Keratinocyte (primary cell): ENCODE results near the gene SDF2. TPM values are rescaled to one million over a fixed set of nuclear protein-coding genes. Genes with fewer than 3 reads are reported as not detected.

Source experiments
- DNase-seq: peaks from one replicate; pipeline ENCODE4 v3.0.0-alpha.2; 2011; ENCODE audit warnings: low read depth, missing footprints, low spot score
- FAIRE-seq: peaks from 2 replicates; lab custom pipeline; 2011; peaks lifted over from hg19 to GRCh38; lab: Jason Lieb, UNC
- H2AFZ ChIP-seq: 2 replicates; pipeline ENCODE4 v1.6.0; 2012; ENCODE audit warnings: low read length, control low read depth, inconsistent platforms; ENCODE audit not compliant: control insufficient read depth
- H3K27ac ChIP-seq: 2 replicates; pipeline ENCODE4 v1.5.1; 2011; ENCODE audit warnings: low read length; ENCODE audit not compliant: control insufficient read depth, insufficient read depth
- H3K27me3 ChIP-seq: 3 replicates; pipeline ENCODE4 v1.6.0; 2011; ENCODE audit warnings: low read length; ENCODE audit not compliant: control insufficient read depth, insufficient read depth; ENCODE audit errors: extremely low read depth
- H3K36me3 ChIP-seq, 2 experiments: 2 replicates in 1 of 2; 3 replicates in 1 of 2; pipeline ENCODE4 v1.5.1; 2011; ENCODE audit warnings: low read length in 2 of 2, mild to moderate bottlenecking in 1 of 2; ENCODE audit not compliant: control insufficient read depth in 2 of 2, insufficient read depth in 2 of 2; ENCODE audit errors: extremely low read depth in 1 of 2
- H3K4me1 ChIP-seq: 3 replicates; pipeline ENCODE4 v1.5.1; 2011; ENCODE audit warnings: low read length; ENCODE audit not compliant: control insufficient read depth, insufficient read depth; ENCODE audit errors: extremely low read depth
- H3K4me2 ChIP-seq: 3 replicates; pipeline ENCODE4 v1.6.0; 2011; ENCODE audit warnings: low read depth, low read length; ENCODE audit not compliant: control insufficient read depth, insufficient read depth; ENCODE audit errors: extremely low read depth
- H3K4me3 ChIP-seq, 3 experiments: fragments of 200-600 bp in 1 of 3; sonication (generic) in 1 of 3; 2 replicates in 2 of 3; 3 replicates in 1 of 3; pipeline ENCODE4 v1.5.1; 2011 to 2016; ENCODE audit warnings: low read length in 3 of 3, mild to moderate bottlenecking in 3 of 3, control low read depth in 2 of 3, inconsistent platforms in 1 of 3, low read depth in 1 of 3, mixed read lengths in 1 of 3, mixed run types in 1 of 3, moderate library complexity in 1 of 3; ENCODE audit not compliant: control insufficient read depth in 2 of 3, insufficient read depth in 2 of 3; ENCODE audit errors: extremely low read depth in 1 of 3
- H3K79me2 ChIP-seq: 2 replicates; pipeline ENCODE4 v1.6.0; 2012; ENCODE audit warnings: low read length; ENCODE audit not compliant: control insufficient read depth, insufficient read depth
- H3K9ac ChIP-seq: 3 replicates; pipeline ENCODE4 v1.6.0; 2011; ENCODE audit warnings: low read length; ENCODE audit not compliant: control insufficient read depth, insufficient read depth; ENCODE audit errors: extremely low read depth
- H3K9me1 ChIP-seq: 3 replicates; pipeline ENCODE4 v1.6.0; 2011; ENCODE audit warnings: low read length; ENCODE audit not compliant: control insufficient read depth, insufficient read depth; ENCODE audit errors: extremely low read depth
- H3K9me3 ChIP-seq: 2 replicates; pipeline ENCODE4 v1.5.1; 2012; ENCODE audit warnings: low read depth, low read length; ENCODE audit not compliant: control insufficient read depth
- H4K20me1 ChIP-seq: 3 replicates; pipeline ENCODE4 v1.6.0; 2011; ENCODE audit warnings: low read length; ENCODE audit not compliant: control insufficient read depth, insufficient read depth; ENCODE audit errors: extremely low read depth
- EZH2 ChIP-seq: IDR thresholded peaks from one replicate; pipeline ENCODE4 v1.6.1; 2012; ENCODE audit warnings: inconsistent platforms, mild to moderate bottlenecking, low read length, moderate library complexity
- dilution Hi-C: fragments of 300-500 bp; cut with MboI; formaldehyde crosslinking; loops from one replicate; pipeline ENCODE4 v1.7.0; 2020; ENCODE audit warnings: low sequenced_read_pairs; ENCODE audit not compliant: extremely low pct_ligation_motif_present
- polyA plus RNA-seq, 5 experiments: library from polyadenylated mRNA; depleted of rRNA in 3 of 5; stranded (reverse) in 3 of 5; stranded (forward) in 1 of 5; unstranded in 1 of 5; fragments of >200 nt; gene quantifications; 1 replicate in 1 of 5; 2 replicates in 3 of 5; 3 replicates in 1 of 5; pipeline versions ENCODE4 v1.2.1 to v1.2.3, GENCODE V29; 2011 to 2012; ENCODE audit warnings: missing spikeins in 2 of 5, low read depth in 1 of 5, low replicate concordance in 1 of 5
- TF ChIP-seq, protein P1 (sequence below), 3 experiments: IDR thresholded peaks in 1 of 3; conservative IDR thresholded peaks in 1 of 3; optimal IDR thresholded peaks in 1 of 3; 2 replicates in 2 of 3; 3 replicates in 1 of 3; pipeline versions ENCODE3 to v1.5.1; 2011; ENCODE audit warnings: low read length in 3 of 3, mild to moderate bottlenecking in 3 of 3, moderate library complexity in 2 of 3, control low read depth in 1 of 3, inconsistent platforms in 1 of 3; ENCODE audit not compliant: insufficient read depth in 2 of 3; ENCODE audit errors: extremely low read depth in 1 of 3

The SDF2 gene
- polyA plus RNA-seq, 1 donor (not counting 4 experiments of a cell fraction or from before 2014, with no cell fraction given) = 61.5 TPM

DNA sequence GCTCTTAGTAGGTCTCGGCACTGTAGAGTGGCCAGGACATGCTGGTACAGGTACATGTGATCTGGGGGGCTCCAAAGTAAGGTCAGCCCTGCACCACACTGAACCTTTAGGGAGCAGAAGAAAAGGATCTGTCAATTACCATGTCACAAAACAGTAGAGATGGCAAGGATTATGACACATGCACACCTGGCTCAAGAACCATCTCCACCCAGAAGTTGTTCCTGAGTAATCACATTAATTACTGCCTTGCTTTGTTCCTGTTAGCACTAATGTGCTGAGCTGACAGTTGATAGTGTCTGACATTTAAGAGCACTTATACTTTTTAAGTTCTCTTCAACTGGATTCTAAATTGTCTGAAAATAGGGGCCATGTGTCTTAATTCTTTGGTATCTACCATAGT is 26.2 kb downstream of the SDF2 start:
- Histone ChIP-seq H3K9ac (no peak overlapping the region), H3K4me3 (no peak overlapping the region), H3K4me1 (no peaks in the 10 kb centered on the region), H3K79me2 (peaks cover 30% of the 10 kb centered on the region), H3K27me3 (no peaks in the 10 kb centered on the region), H3K9me3 (no peaks in the 10 kb centered on the region), H3K9me1 (no peaks in the 10 kb centered on the region), H3K27ac (no peak overlapping the region), H3K36me3 (peaks cover 62 to 73% of the 10 kb centered on the region in 2 experiments), H3K4me2 (no peak overlapping the region), H4K20me1 (peaks cover 7% of the 10 kb centered on the region), H2AFZ (no peak overlapping the region)
- DNase-seq (no peak), FAIRE-seq (no peak)
- TF ChIP-seq, protein P1, sequence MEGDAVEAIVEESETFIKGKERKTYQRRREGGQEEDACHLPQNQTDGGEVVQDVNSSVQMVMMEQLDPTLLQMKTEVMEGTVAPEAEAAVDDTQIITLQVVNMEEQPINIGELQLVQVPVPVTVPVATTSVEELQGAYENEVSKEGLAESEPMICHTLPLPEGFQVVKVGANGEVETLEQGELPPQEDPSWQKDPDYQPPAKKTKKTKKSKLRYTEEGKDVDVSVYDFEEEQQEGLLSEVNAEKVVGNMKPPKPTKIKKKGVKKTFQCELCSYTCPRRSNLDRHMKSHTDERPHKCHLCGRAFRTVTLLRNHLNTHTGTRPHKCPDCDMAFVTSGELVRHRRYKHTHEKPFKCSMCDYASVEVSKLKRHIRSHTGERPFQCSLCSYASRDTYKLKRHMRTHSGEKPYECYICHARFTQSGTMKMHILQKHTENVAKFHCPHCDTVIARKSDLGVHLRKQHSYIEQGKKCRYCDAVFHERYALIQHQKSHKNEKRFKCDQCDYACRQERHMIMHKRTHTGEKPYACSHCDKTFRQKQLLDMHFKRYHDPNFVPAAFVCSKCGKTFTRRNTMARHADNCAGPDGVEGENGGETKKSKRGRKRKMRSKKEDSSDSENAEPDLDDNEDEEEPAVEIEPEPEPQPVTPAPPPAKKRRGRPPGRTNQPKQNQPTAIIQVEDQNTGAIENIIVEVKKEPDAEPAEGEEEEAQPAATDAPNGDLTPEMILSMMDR (optimal IDR thresholded peaks at IDR 0.05 in 1 of 3, IDR thresholded peaks at IDR 0.05 in 1 of 3, conservative IDR thresholded peaks at IDR 0.05 in 1 of 3; ENCODE audit: extremely low read depth in 1 of 3, insufficient read depth in 2 of 3, low read length in 3 of 3) = no peak
- TF ChIP-seq EZH2 = no peak
- dilution Hi-C loops = no loop called here

DNA sequence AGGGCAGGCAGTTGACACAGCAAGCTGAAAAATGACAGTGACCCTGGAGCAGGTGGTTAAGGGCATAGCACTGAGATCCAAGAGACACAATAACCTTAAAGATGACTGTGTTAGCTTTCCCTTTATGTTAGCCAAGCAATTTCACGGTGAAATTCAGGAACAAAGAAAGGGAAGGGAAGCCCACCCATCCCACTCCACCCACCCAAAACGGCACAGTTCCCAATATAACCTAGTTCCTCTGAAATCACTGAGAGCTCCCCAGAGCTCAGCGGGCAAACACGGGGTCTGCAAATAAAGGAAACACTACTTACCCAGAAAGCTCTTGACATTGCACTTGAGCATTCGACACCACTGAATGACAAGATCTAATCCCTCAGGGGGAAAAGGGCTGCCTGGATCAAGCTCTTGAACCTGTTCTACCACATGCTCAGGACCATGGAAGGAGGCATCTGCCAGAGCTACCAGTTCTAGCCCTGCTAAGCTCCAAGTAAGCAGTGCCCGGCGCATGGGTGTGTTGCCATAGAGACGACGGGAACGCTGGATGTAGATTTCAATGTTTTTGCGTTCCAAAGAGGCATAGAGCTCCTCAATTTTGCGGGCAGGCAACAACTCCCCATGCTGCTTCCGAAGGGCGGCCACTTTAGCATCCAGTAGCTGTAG is 27.4 kb downstream of the SDF2 start:
- no peaks in the 10 kb centered on the region for H3K27me3 ChIP-seq
- no peaks in the 10 kb centered on the region for H3K9me1 ChIP-seq
- H3K79me2 ChIP-seq = peaks cover 30% of the 10 kb centered on the region
- H3K9ac ChIP-seq = no peak overlapping the region
- H2AFZ ChIP-seq = no peak overlapping the region
- no peaks in the 10 kb centered on the region for H3K9me3 ChIP-seq
- no peak for TF ChIP-seq EZH2
- TF ChIP-seq, protein P1 (optimal IDR thresholded peaks at IDR 0.05 in 1 of 3, IDR thresholded peaks at IDR 0.05 in 1 of 3, conservative IDR thresholded peaks at IDR 0.05 in 1 of 3; ENCODE audit: extremely low read depth in 1 of 3, insufficient read depth in 2 of 3, low read length in 3 of 3) = no peak
- DNase-seq (no peak), FAIRE-seq (no peak)
- peaks cover 7% of the 10 kb centered on the region for H4K20me1 ChIP-seq
- no peak overlapping the region for H3K27ac ChIP-seq
- dilution Hi-C loops = no loop called here
- H3K4me1 ChIP-seq = no peaks in the 10 kb centered on the region
- no peak overlapping the region for H3K4me2 ChIP-seq
- peaks cover 57 to 66% of the 10 kb centered on the region in 2 experiments for H3K36me3 ChIP-seq
- H3K4me3 ChIP-seq = no peak overlapping the region
